Stimulated activated CD4-positive, alpha-beta T cell treated with anti-CD3 and anti-CD28 coated beads, Interleukin-15, amount 100 ng/mL, for 24 hours (primary cell): ENCODE data around the gene TXNDC5.

Source experiments
- DNase-seq: peaks from one replicate; pipeline ENCODE4 v3.0.0-alpha.2; 2020

TXNDC5 gene

DNA sequence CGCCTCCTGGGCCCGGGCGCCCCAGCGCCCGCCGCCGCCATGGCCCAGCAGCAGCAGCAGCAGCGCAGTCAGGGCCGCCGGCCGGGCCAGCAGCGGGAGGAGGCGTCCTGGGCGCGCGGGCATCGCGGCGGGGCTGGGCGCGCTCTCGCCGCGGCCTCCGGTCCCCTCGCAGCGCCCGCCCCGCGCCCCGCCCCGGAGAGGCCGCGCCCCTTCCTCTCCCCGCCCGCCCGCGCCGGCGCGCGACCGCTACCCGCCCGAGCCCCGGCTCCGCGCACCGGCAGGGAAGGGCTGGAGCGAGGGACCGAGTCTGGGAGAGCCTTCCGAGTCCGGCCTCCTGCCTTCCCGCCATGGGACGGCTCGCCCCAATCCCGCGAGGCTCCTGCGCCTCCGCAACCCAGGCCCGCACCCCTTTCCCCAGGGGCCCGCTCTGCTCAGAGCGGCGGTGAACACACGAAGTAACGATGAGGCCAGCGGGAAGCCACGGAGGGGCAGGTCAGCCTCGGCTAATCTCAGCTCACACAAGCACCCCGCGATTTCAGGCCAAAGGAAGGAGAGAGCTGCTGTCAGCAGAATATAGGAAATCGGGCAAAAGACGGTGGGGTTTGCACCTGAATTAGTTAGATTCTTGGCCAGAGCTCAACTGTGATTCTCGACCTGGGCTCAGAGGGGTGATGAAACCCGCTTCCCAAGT is at the start of gene TXNDC5:
Gene TXNDC5, minus strand, starts transcription at position 135 of the 691 bp plus-strand sequence. Its CDS starts 12 bp downstream, at position 123.
- DNase-seq: peak; percentile 85

DNA sequence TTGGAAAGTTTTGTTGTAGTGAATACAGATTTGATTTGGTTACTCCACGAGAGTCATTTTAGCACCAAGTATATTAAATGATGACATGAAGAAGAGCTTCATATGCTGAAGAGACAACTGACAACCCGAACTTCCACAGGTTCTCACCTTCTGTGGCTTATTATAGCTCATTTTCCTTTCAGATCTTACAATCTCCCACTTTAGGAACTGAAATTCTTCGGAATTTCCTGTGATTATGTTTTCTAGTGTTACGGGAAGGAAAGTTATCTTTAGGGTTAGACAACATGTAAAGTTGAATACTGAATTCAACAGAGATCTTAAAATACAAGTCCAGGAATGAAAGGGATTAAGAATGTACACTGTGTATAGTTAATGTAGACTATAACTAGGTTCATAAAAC is 49.6 kb upstream of the TXNDC5 start:
- DNase-seq: no peak

DNA sequence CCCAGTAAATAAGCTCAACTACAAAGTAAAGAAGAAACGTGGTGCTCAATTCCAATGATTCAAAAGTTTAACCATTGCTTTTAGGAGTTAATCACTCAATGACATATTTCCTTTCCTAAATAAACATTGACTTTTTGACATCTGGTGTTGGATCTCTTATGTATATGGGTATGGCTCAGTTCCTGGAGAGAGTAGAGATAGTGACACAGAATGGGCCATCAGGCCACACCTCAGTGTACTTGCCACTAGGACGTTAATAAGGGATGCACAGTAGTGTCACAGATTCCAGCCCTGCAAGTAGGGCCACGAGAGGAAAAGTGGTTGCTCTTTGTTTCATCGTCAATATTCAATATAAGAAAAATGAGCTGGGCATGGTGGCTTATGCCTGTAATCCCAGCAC is 48.9 kb upstream of the TXNDC5 start:
- DNase-seq: no peak

DNA sequence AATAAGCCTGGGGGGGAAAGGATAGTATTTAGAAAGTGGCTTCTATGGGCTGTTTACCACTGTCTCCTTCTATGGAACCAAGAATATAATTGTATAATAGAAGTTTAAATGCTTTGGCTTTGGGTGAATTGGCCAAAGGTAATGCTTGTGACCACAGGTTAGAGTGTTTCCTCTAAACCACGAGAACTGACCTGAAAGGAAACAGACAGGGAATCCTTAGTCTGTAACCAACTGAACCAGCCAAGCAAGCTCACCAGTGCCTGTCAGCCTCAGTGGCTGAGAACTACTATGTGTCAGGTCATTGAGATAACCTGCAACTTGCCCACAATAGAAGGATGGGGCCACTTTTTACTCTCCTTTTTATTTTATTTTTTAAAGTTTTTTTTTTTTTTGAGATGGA is 47.9 kb upstream of the TXNDC5 start:
- DNase-seq: no peak

DNA sequence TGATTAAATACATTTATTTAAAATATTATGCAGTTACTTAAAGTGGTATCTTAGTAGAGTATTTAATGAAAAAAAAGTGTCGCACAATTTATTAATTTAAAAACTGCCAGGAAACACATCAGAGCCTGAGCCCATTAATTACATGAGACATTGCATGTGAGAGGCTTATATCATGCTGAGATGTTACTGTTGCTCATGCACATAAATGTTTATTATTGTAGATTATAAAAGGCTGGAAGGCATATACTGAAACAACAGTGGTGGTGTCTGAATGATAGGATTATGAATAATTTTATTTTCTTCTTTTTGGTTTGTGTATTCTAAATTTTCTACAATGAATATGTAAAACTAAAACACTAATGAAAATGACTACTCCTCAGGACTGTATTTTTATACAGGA is 45.7 kb upstream of the TXNDC5 start:
- no peak for DNase-seq

DNA sequence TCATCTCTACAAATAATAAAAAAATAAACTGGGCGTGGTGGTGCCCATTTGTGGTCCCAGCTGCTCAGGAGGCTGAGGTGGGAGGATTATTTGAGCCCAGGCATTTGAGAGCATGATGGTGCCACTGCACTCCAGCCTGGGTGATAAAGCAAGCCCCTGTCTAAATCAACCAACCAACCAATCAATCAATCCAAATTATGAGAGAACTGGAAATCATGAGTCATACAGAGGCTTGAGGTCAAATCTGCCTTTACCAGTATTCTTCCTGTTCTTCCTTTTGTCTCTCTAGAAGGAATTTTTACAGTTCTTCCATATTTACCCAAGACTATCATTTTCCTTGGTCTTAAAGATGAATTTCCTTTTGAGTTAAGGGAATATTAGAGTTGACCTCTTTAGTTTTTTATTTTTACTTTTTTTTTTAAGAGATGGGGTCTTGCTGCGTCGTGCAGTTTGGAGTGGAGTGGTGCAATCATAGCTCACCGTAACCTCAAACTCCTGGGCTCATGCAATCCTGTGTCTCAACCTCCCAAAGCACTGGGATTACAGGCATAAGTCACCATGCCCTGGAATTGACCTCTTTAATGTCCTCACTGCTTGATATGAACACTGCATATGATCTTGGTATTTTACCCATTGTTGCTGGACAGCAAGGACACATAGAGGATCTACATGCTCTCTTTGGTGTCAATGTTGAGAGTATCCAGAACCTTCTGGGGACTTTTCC is 44.1 kb upstream of the TXNDC5 start:
- DNase-seq: no peak

DNA sequence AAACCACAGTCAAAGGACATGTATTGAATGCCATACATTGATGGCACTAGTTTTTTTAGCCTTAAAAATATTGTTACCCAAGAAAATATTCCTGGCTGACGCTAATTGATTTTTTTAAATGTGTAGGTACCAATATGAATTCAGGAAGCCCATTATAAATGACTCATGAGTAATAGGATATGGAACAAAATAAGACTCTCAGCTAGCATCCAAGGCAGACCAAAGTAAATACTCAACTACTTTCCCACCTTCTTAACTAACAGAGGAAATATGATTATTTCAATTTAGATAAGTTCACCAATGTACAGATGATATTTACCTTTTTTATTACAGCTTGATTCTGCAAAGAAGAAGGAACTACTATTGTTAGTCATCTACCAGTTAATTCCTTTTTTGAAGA is 43.2 kb upstream of the TXNDC5 start:
- DNase-seq: no peak

DNA sequence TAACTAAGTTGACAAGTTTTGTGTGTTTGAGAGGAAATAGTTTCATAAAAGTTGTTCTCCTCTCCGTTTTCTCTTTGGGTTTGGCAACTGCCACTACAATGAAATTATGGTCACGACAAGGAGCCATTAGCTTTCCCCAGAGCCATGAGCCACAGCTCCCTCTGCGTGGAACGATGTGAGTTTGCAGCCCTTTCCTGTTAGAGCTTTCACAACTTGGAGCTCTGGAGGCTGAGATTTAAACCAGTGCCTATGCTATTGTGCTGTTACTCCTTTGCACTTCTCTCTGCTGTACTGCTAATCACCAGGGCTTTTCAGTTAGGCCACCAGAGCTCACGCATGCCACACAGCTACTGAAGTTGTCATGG is 29.3 kb upstream of the TXNDC5 start:
- DNase-seq: no peak

DNA sequence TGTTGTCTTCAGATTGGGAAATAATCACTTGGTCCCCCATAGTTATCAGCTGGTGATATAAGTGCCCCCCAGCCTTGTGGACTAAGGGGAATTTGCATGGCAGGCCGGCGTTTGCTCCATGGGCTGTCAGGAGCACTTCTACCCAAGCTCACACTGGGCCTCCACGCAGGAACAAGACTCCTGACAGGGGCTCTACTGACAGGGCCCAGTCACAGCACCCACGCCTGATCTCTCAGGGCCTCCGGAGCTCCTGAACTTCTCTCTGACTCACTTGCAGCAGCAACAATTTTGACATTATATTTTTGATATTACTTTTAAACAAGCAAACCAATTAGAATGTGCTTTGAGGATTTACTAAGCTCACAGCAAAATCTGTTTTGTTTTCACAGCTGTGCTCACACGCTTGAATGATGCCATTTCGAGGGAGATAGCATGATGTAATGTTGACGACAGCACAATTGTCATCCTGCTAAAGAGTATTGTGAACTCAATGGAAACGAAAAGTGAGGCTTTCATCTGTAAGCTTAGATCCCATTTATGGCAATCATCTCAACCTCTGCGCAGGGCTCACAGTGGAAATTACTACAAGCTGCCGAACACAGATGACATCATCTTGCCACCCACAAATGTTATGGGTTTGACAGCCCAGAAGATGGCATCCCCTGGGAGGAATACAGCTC is 28.7 kb upstream of the TXNDC5 start:
- DNase-seq: no peak

DNA sequence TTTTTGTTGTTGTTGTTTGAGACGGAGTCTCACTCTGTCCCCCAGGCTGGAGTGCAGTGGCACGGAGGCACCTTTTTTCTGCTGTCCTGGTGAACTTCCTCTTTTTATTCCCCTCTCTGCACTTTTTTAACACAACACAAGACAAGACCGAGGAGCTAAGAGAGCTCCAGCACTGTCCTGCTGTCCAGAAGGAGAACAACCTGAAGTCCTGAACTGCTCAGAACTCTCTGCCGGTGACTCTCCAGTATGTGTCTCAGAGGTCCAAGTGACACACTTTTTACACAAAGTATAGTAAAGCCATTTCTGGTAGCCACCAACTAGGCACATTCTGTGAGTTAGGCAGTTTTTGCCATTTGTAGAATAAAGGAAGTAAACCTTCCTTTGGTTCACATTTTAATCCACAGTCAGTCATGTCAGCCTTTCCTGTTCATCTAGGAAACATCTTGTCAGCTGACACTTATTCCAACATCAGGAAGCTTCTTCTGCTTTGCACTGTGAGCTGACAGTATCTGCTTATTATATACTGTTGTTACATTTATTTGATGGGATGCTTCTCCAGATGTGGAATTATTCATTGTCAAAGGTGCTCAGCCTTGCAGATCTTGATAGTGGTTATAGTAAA is 28.1 kb upstream of the TXNDC5 start:
- DNase-seq: no peak

DNA sequence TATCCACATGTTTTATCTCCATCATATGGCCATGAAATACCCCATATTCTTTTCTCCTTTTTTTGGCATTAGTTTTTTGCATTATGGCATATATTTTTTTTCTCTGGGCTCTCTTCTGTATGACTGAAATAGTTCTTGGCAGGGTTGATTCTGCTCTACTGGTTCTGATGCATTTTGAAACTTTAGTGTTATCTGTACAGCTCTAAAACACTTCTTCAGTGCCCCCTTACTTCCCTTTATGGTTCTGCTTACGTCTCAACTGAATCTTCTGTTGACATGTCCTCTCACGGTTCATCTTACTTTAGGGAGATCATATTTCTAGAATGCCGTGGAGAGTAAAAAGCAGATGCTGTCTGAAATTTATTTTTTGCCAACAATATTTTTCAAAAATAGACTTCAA is 23.2 kb upstream of the TXNDC5 start:
- DNase-seq: no peak

DNA sequence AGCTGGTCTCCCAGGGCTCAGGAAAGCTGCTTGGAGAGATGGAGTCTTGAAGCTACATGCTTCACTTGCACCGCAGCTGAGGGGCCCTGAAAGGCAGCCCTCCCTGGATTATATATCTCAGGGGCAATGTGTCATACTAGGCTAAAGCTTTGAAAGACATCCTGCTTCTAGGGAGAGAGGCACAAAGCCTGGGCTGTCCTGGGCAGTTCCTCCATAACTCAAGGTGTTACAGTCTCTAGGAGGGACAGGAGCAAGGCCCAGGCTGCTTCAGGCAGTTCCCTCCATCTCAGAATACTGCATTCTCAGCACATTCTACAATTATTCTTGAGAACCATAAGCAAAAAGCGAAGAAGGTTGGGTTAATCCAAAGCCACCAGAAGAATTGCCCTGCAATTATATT is 22.0 kb upstream of the TXNDC5 start:
- DNase-seq: no peak

DNA sequence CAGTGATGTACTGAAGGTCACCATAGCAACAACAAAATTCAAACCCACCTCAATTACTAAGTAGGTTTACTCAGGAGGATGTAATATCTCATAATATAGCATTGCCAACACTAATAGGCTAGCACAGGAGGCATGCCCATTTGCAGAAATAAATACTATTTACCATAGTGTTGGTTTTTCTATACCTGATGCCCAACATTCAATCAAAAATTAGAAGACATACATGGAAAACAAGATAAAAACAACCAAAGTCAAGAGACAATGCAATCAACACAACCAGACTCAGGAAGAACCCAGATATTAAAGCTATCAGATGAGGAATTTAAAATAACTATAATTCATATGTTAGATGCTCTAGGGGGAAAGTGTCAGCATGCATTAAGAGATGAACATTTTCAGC is 14.3 kb upstream of the TXNDC5 start:
- DNase-seq: no peak

DNA sequence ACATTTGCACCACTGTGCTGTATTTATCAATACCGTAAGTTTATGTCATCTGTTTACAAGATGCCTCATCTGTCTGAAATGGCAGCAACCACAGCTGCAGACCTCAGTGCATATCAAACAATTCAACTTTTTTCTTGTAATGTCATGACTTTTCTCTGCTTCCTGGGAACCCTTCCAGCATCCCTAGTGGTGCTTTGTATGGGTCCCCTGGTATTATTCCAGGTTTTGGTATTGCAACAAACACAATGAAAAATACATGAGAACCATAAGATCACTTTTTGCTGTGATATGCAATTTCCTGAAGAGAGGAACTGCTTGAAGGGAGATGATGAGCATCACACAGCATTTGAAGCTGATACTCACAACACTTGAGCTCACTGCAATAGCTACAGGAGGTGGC is 12.0 kb upstream of the TXNDC5 start:
- no peak for DNase-seq

DNA sequence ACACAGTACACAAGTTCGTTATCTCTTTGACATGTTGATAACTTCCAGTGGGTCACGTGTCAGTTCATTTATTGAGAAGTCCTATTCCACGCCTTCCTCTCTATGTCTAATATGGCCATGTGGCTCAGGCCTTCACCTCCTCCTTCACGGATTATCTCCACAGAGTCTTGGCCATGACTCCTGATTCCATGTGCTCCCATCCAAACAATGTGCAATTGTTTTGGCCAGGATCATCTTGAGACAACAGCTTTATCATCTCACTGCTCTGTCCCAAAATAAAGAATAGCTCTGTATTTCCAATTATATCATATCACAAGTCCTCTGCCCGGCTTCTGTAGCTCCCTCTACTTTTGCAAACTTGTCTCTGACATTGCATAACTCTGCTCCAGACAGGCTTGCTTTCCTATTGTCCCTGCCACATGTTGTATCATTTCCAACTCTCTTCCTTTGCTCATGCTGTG is 11.1 kb upstream of the TXNDC5 start:
- no peak for DNase-seq

DNA sequence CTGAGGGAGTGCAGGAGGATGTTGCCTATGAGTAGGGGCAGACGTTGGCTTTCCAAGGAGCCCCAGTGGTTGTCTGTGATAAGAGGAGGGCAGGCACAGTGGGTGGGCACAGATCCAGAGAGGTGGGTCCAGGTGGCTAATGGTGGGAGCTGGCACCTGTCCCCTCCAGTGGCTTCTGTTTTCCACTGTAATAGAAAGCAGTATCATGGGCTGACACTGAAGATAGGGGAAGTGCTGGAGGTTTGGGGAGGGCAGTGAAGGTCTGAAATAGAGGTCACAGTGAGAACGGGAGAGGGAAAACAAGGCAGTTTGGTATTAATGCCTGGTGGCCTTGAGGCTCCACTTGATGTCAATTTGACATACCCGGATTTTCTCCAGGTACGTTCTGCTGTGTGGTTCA is 10.5 kb upstream of the TXNDC5 start:
- no peak for DNase-seq

DNA sequence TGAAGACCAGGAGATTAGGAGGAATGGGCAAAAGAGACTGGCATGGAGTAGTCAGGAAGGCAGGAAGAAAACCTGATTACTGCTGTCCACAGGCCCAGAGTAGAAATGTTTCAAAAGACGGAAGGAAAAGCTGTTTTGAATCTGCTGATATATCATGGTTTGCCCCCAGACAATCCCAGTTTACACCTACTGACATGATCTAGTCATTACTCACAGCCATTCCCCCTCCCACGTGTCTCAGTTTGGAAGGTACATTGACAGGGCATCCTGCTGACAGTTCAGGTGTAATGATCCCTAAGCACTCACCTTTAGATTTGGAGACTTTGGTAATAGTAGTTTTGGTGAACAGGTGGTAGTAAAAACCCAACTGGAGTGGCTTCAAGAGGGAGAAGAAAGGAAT is 9.8 kb upstream of the TXNDC5 start:
- peak; percentile 28 for DNase-seq

DNA sequence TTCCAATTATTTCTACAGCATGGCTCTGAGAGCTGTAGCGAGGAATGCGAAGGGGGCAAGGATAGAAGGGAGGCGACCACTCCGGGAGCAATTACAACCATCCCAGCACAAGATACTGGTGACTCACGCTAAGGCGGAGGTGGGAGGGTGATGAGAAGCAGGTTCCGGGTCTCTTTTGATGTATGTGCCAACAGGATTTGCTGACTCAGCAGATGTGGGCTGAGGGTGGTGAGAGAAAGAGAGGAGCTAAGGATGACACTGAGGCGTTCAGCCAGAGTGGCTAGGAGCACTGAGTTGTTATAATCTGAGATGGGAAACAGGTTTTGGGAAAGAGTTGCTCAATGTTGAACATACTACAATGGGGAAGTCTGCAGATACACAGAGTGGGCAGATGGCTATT is 9.3 kb upstream of the TXNDC5 start:
- DNase-seq: peak; percentile 71

DNA sequence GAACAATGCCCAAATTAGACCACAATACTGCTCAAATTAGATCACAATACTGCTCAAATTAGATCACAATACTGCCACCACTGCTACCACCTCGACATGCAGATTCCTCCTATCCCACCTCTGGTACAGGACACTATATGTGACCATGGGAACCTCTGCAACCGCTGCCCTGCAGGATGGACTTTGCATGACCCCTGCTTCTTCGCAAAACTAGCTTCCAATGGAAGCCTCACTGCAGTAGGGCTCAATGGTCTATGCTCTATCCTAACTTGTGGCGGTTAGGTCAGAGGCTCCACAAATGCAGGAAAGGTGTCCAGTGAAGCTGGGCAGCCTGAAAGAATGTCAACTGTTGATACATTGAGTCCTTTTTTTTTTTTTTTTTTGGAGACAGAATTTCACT is 7.8 kb upstream of the TXNDC5 start:
- DNase-seq: no peak

DNA sequence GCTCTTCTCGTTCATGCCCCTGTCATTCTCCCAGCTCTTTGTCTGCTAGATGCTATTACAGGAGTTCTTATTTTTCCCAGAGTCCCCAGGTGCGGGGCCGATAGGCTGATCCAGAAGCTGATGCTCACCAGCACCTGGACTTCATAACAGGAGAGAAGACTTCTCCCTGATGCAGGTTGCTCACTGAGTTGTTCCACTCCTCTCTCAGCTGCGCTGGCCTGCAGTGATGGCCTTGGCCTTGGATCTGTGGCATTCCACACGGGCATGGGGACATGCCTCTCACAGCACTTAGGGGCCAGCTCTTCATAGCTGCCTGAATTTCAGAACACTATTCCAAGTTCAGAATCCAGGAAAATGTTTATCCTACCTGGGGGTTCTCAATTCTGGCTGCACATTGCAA is 7.1 kb upstream of the TXNDC5 start:
- DNase-seq: no peak

DNA sequence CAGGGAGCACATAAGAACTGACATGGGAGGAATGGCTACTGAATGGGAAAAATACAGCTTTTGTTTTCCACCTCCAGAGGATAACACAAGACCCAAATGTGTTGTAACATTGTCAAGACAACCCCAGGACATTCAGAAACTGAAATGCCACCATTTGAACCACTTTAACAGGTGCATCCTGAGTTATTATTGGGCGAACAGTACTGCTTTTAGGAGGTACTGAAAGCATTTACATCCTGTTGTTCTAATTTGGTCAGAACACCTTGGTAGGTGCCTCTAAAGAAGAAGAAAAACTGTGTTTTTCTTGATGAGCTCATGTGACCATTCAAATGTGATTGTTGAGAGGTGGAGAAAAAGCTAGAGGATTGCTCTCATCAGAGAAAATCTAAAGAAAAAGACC is 6.4 kb upstream of the TXNDC5 start:
- no peak for DNase-seq

DNA sequence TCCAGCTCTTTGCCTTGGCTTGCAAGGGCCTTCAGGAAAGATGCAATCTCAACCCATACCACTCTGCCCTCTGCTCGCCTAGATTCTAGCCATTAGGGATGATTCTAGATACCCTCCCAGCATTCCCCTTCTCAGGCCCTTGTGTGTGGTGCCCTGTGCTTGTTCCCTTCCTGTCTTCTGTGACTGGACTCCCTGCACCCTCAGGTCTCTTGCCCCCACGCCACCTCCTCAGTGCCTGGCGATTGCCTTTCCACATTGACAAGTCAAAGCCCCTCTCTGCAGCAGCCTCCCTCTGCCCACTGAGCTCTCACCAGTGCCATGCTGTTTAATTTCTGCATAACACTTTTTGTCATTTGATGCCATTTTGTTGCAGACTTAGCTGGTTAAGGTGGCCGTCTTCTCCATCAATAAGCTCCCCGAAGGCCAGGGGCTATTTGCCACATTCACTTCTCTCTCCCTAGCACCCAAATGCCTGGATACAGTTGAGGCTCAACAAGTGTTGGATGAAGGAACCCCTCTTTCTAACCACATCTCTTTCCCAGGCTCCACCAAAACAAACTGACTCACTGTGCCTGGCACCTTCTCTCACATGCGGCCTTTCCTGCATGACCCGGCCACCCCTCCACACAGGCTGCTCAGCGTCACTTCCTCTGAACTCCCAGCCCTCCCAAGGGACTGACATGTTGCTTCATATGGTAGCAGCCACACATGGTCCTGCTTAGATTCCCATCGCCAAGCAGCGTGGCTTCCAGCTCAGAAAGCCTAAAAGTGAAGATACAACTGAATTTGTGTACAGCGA is 4.6 kb upstream of the TXNDC5 start:
- DNase-seq: no peak

DNA sequence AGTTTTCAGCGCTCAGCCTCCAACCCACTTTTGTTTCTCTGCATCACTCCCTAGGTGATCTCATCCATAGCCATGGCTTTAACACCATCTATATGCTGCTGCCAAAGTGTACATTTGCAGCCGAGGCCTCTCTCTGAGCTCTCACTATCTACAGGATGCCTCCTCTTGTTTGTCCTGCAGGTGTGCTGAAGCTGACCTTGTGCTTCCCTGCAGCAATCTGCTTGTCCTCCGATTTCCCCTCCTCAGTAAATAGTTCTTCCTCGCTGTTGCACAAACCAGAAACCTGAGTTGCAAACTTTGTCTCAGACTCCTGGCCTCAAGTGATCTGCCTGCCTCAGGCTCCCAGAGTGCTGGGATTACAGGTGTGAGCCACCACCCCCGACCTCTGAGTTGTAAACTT is 3.7 kb upstream of the TXNDC5 start:
- no peak for DNase-seq
